Body of pancreas (tissue), 4 donors: ENCODE measurements around the gene UGT8. TPM values are rescaled to one million over a fixed set of nuclear protein-coding genes. Genes with fewer than 3 reads are reported as not detected.
"Not testable (repeated sequence)": the region's sequence is repeated elsewhere in the genome, so short reads cannot be mapped to it uniquely, and the experiment has no call there.

Experiments
- ATAC-seq: fragments of 150-250 bp; one replicate; pipeline ENCODE4 v1.9.1; 2016
- DNase-seq, 4 donors: peaks; one replicate each; pipeline ENCODE4 v3.0.0-alpha.2; 2019
- H3K27ac ChIP-seq, 4 donors: fragments of 200-600 bp; sonication (generic); 1 replicate in 3 of 4; 2 replicates in 1 of 4; pipeline versions ENCODE4 v1.5.1 to v1.6.1; 2016 to 2019; ENCODE audit warnings: mild to moderate bottlenecking in 1 of 4, mixed read lengths in 1 of 4, moderate library complexity in 1 of 4
- H3K27me3 ChIP-seq, 2 donors: fragments of 200-600 bp; sonication (generic); one replicate each; pipeline ENCODE4 v1.6.0; 2016; ENCODE audit warnings: mild to moderate bottlenecking in 1 of 2
- H3K36me3 ChIP-seq, 2 donors: fragments of 200-600 bp; sonication (generic); replicated peaks in 1 of 2; 2 replicates each; pipeline ENCODE4 v1.5.1; 2016; ENCODE audit warnings: low read depth in 2 of 2; ENCODE audit not compliant: insufficient read depth in 1 of 2
- H3K4me1 ChIP-seq: fragments of 200-600 bp; sonication (generic); one replicate; pipeline ENCODE4 v1.6.0; 2016
- H3K4me3 ChIP-seq, 2 donors: fragments of 200-600 bp; sonication (generic); 1 replicate in 1 of 2; 2 replicates in 1 of 2; pipeline ENCODE4 v1.5.1; 2016 to 2019
- H3K9me3 ChIP-seq, 3 donors: fragments of 200-600 bp; sonication (generic); 1 replicate in 2 of 3; 2 replicates in 1 of 3; pipeline ENCODE4 v1.5.1; 2016
- CTCF ChIP-seq, 7 experiments: fragments of 450-650 bp in 4 of 7; fragments of 200-600 bp in 3 of 7; sonication (generic) in 3 of 7; IDR thresholded peaks; one replicate each; pipeline ENCODE4 v1.5.1; 2016 to 2019; ENCODE audit warnings: antibody characterized with exemption in 7 of 7
- POLR2A ChIP-seq, 3 donors: fragments of 450-650 bp; IDR thresholded peaks; one replicate each; pipeline ENCODE4 v1.6.1; 2016; ENCODE audit warnings: antibody characterized with exemption in 3 of 3, mild to moderate bottlenecking in 2 of 3
- WGBS, 2 donors: methylation state at CpG; one replicate each; pipeline ENCODE4 v1.1.5; 2017; 5-methylcytosine and 5-hydroxymethylcytosine counted together
- intact Hi-C: fragments of 100-400 bp; cut with DNase I; formaldehyde crosslinking; loops from one replicate; pipeline ENCODE4 v1.15.1; 2023
- total RNA-seq, 2 donors: library from RNA; depleted of rRNA; stranded (reverse); fragments of >200 nt; gene quantifications; one replicate each; pipeline ENCODE4 v1.1.0, GENCODE V29; 2016

Gene UGT8
- total RNA-seq, 2 donors from 2014 or later = 8.3 to 8.9 TPM

GRCh38 chr4:114615435-114615834 is 16.8 kb downstream of the UGT8 start:
- 2 to 13% methylated on average over 3 of the region's 3 CpGs for WGBS, 2 donors
- Histone ChIP-seq H3K9me3 (no peaks in the 10 kb centered on the region), H3K4me1 (peaks cover 35% of the 10 kb centered on the region), H3K27ac (peak overlapping the region; percentile 77 to 82 (median 80)), H3K4me3 (peak overlapping the region in 1 of 2 donors; percentile 0), H3K27me3 (no peaks in the 10 kb centered on the region), H3K36me3 (no peaks in the 10 kb centered on the region)
- no peak for TF ChIP-seq CTCF (IDR thresholded peaks at IDR 0.05)
- TF ChIP-seq POLR2A (IDR thresholded peaks at IDR 0.05) = no peak
- ATAC-seq (peak; percentile 86), DNase-seq (peak in 3 of 4 donors; percentile 17 to 28 (median 21))
- intact Hi-C loops = no loop called here

DNA sequence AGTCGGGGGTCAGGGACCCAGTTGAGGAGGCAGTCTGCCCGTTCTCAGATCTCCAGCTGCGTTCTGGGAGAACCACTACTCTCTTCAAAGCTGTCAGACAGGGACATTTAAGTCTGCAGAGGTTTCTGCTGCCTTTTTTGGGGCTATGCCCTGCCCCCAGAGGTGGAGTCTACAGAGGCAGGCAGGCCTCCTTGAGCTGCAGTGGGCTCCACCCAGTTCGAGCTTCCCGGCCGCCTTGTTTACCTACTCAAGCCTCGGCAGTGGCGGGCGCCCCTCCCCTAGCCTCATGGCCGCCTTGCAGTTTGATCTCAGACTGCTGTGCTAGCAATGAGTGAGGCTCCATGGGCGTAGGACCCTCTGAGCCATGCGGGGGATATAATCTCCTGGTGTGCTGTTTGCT is 17.4 kb downstream of the UGT8 start:
- ATAC-seq = peak; percentile 64
- intact Hi-C loops, H3K9me3 ChIP-seq, H3K36me3 ChIP-seq, H3K27me3 ChIP-seq: not testable (repeated sequence)
- peaks cover 35% of the 10 kb centered on the region for H3K4me1 ChIP-seq
- peak; percentile 79 to 88 (median 84) for DNase-seq
- H3K27ac ChIP-seq = peak overlapping the region; percentile 77 to 82 (median 80)
- TF ChIP-seq POLR2A (IDR thresholded peaks at IDR 0.05) (peak in 2 of 3 donors; percentile 39 to 44), CTCF (IDR thresholded peaks at IDR 0.05) (peak in 5 of 7 experiments; percentile 6 to 35 (median 29))
- H3K4me3 ChIP-seq = peak overlapping the region in 1 of 2 donors; percentile 0
- WGBS, 2 donors = 21 to 26% methylated on average over 6 of the region's 12 CpGs

GRCh38 chr4:114626196-114626595 is 27.6 kb downstream of the UGT8 start:
- 85 to 92% methylated on average over 2 of the region's 2 CpGs for WGBS, 2 donors
- DNase-seq (no peak), ATAC-seq (no peak)
- Histone ChIP-seq H3K4me1 (no peaks in the 10 kb centered on the region), H3K9me3 (no peaks in the 10 kb centered on the region), H3K27ac (no peak overlapping the region), H3K36me3 (no peaks in the 10 kb centered on the region), H3K27me3 (no peaks in the 10 kb centered on the region), H3K4me3 (no peak overlapping the region)
- TF ChIP-seq POLR2A (IDR thresholded peaks at IDR 0.05) = no peak
- TF ChIP-seq CTCF (IDR thresholded peaks at IDR 0.05) = no peak
- intact Hi-C loops = no loop called here

DNA sequence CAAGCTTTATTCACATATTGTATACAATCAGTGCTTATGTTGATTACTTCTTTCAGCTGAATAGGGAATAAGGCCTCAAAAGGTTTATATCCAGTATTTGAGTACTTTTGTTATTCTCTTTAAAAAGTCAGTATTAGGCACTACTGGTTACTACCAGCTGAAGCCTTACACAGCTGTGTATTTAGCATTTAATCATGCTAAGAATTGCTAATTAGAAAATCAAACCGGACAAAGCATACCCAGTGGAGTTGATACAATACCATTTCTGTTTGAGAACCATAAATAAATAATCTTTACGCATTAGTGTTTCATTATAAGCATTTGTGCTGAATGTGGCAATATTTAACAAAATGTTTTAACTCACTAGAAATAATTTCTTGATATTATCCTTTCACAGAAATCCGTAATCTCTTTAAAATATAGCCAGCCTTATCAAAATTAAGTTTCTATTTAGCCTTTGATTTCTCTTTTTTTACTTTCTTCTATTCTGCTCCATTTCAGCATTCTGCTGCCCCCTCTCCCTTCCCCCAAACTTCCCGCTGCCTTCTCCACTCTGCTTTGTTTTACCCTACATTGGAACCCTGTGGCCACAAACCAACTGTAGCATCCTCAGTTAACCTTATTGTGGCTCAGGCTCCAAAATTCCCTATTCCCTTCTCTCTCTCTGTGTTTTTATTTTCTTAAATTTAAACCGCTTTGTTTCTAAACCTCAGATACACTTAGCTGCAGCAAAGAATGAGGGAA is 37.8 kb downstream of the UGT8 start:
- no peaks in the 10 kb centered on the region for H3K4me1 ChIP-seq
- no peak for DNase-seq
- no peak for TF ChIP-seq CTCF (IDR thresholded peaks at IDR 0.05)
- TF ChIP-seq POLR2A (IDR thresholded peaks at IDR 0.05) = no peak
- H3K4me3 ChIP-seq = no peak overlapping the region
- WGBS, 2 donors = 92 to 94% methylated on average over 5 of the region's 5 CpGs
- no peaks in the 10 kb centered on the region for H3K27me3 ChIP-seq
- intact Hi-C loops = no loop called here
- ATAC-seq = no peak
- H3K36me3 ChIP-seq = no peaks in the 10 kb centered on the region
- no peaks in the 10 kb centered on the region for H3K9me3 ChIP-seq
- H3K27ac ChIP-seq = no peak overlapping the region
